ENCODE measurements around the gene IDUA. TPM values are rescaled to one million over a fixed set of nuclear protein-coding genes. Genes with fewer than 3 reads are reported as not detected.

Gene IDUA
- total and polyA plus RNA-seq, 4 donors: 3.0 to 4.5 (median 3.8) TPM

GRCh38 chr4:988726-989721 is 2.2 kb downstream of the IDUA start:
- Histone ChIP-seq H3K4me3 (ENCODE audit: low read depth in 1 of 3, low read length in 3 of 3) (no peak overlapping the region), H3K36me3 (ENCODE audit: control insufficient read depth in 4 of 4, insufficient read depth in 3 of 4, low read depth in 1 of 4, low read length in 3 of 4) (peaks cover 0 to 8% (median 4%) of the 10 kb centered on the region in 4 donors), H3K9ac (ENCODE audit: low read depth in 1 of 2, low read length in 2 of 2) (no peak overlapping the region), H3K27ac (ENCODE audit: low read depth in 1 of 2, low read length in 2 of 2) (no peak overlapping the region), H3K4me1 (ENCODE audit: control insufficient read depth in 4 of 4, insufficient read depth in 4 of 4, low read length in 3 of 4) (peaks cover 13 to 72% (median 51%) of the 10 kb centered on the region in 4 donors), H3K27me3 (ENCODE audit: control insufficient read depth in 4 of 4, insufficient read depth in 4 of 4, low read length in 3 of 4) (no peaks in the 10 kb centered on the region), H3K9me3 (ENCODE audit: control insufficient read depth in 4 of 4, low read length in 3 of 4) (no peaks in the 10 kb centered on the region)
- no peak for TF ChIP-seq JUND (IDR thresholded peaks at IDR 0.05)
- TF ChIP-seq REST (IDR thresholded peaks at IDR 0.05): no peak
- TF ChIP-seq FOXA1 (IDR thresholded peaks at IDR 0.05): no peak
- TF ChIP-seq SP1 (IDR thresholded peaks at IDR 0.05): no peak
- no peak for DNase-seq (ENCODE audit: low spot score)
- WGBS: 95% methylated on average over 69 of the region's 69 CpGs

- peaks cover 13 to 68% (median 44%) of the 10 kb centered on the region in 4 donors for H3K4me1 ChIP-seq (ENCODE audit: control insufficient read depth in 4 of 4, insufficient read depth in 4 of 4, low read length in 3 of 4)
- WGBS: 97% methylated on average over 58 of the region's 58 CpGs
Observed at GRCh38 chr4:989722-990471, 3.1 kb downstream of the IDUA start.

More at GRCh38 chr4:989722-990471, 3.1 kb downstream of the IDUA start:
- H3K36me3 ChIP-seq (ENCODE audit: control insufficient read depth in 4 of 4, insufficient read depth in 3 of 4, low read depth in 1 of 4, low read length in 3 of 4): peaks cover 0 to 8% (median 4%) of the 10 kb centered on the region in 4 donors
- H3K4me3 ChIP-seq (ENCODE audit: low read depth in 1 of 3, low read length in 3 of 3): no peak overlapping the region
- H3K9me3 ChIP-seq (ENCODE audit: control insufficient read depth in 4 of 4, low read length in 3 of 4): no peaks in the 10 kb centered on the region
- no peaks in the 10 kb centered on the region for H3K27me3 ChIP-seq (ENCODE audit: control insufficient read depth in 4 of 4, insufficient read depth in 4 of 4, low read length in 3 of 4)
- no peak for DNase-seq (ENCODE audit: low spot score)
- H3K27ac ChIP-seq (ENCODE audit: low read depth in 1 of 2, low read length in 2 of 2): no peak overlapping the region
- no peak for TF ChIP-seq HNF4A (conservative IDR thresholded peaks at IDR 0.05)
- no peak for TF ChIP-seq RXRA (IDR thresholded peaks at IDR 0.05)
- no peak for TF ChIP-seq TAF1 (conservative IDR thresholded peaks at IDR 0.05)
- TF ChIP-seq FOXA2 (IDR thresholded peaks at IDR 0.05): no peak
- TF ChIP-seq YY1 (IDR thresholded peaks at IDR 0.05): no peak
- TF ChIP-seq, protein P1, sequence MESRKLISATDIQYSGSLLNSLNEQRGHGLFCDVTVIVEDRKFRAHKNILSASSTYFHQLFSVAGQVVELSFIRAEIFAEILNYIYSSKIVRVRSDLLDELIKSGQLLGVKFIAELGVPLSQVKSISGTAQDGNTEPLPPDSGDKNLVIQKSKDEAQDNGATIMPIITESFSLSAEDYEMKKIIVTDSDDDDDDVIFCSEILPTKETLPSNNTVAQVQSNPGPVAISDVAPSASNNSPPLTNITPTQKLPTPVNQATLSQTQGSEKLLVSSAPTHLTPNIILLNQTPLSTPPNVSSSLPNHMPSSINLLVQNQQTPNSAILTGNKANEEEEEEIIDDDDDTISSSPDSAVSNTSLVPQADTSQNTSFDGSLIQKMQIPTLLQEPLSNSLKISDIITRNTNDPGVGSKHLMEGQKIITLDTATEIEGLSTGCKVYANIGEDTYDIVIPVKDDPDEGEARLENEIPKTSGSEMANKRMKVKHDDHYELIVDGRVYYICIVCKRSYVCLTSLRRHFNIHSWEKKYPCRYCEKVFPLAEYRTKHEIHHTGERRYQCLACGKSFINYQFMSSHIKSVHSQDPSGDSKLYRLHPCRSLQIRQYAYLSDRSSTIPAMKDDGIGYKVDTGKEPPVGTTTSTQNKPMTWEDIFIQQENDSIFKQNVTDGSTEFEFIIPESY (IDR thresholded peaks at IDR 0.05): no peak
- no peak for TF ChIP-seq HNF4G (IDR thresholded peaks at IDR 0.05)
- TF ChIP-seq, protein P2, sequence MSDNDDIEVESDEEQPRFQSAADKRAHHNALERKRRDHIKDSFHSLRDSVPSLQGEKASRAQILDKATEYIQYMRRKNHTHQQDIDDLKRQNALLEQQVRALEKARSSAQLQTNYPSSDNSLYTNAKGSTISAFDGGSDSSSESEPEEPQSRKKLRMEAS (IDR thresholded peaks at IDR 0.05): no peak
- no peak for TF ChIP-seq JUND (IDR thresholded peaks at IDR 0.05)
- TF ChIP-seq RAD21 (IDR thresholded peaks at IDR 0.05): no peak
- no peak for TF ChIP-seq CTCF (IDR thresholded peaks at IDR 0.05; ENCODE audit: low read depth, low read length, missing input control)
- no peak for TF ChIP-seq REST (IDR thresholded peaks at IDR 0.05)
- no peak for TF ChIP-seq FOXA1 (IDR thresholded peaks at IDR 0.05)
- no peak for TF ChIP-seq NR2F2 (IDR thresholded peaks at IDR 0.05)
- no peak for TF ChIP-seq GABPA (IDR thresholded peaks at IDR 0.05 in 1 of 2, conservative IDR thresholded peaks at IDR 0.05 in 1 of 2)
- no peak for TF ChIP-seq EGR1 (IDR thresholded peaks at IDR 0.05; ENCODE audit: low read depth in 2 of 2)
- no peak overlapping the region for H3K9ac ChIP-seq (ENCODE audit: low read depth in 1 of 2, low read length in 2 of 2)

Data from liver (tissue), 9 donors.